ENCODE measurements around the gene STMN1. TPM values are rescaled to one million over a fixed set of nuclear protein-coding genes. Genes with fewer than 3 reads are reported as not detected.

Gene STMN1
- total RNA-seq, 1 donor from 2014 or later = 25.6 TPM

GRCh38 chr1:25900219-25900618, 6.0 kb downstream of the STMN1 start:
- DNase-seq = no peak
- Mint-ChIP-seq H3K9me3 (no peaks in the 10 kb centered on the region), H3K4me1 (peaks cover 16% of the 10 kb centered on the region), H3K4me3 (no peak overlapping the region), H3K27me3 (no peaks in the 10 kb centered on the region), H3K27ac (no peak overlapping the region), H3K36me3 (ENCODE audit: low read depth) (peaks cover 25% of the 10 kb centered on the region)
- TF ChIP-seq CTCF (IDR thresholded peaks at IDR 0.05) = no peak
- CTCF ChIA-PET = interaction anchor here (1.8 kb wide), 1 partner anchor 97 kb away, joined by 6 read pairs; the partner anchor contains the start of gene PAFAH2
- no peak for ATAC-seq (ENCODE audit: low read depth)
- POLR2A ChIA-PET = interaction anchor here (0.6 kb wide), 1 partner anchor 30 kb away, joined by 9 read pairs; no protein-coding TSS in a partner anchor
- intact Hi-C loops (cut with micrococcal nuclease) = no loop called here

GRCh38 chr1:25899792-25900191, 6.4 kb downstream of the STMN1 start:
- ATAC-seq (ENCODE audit: low read depth) (no peak), DNase-seq (no peak)
- no peak overlapping the region for H3K4me3 Mint-ChIP-seq
- no peak overlapping the region for H3K27ac Mint-ChIP-seq
- intact Hi-C loops (cut with micrococcal nuclease) = no loop called here
- H3K27me3 Mint-ChIP-seq = no peaks in the 10 kb centered on the region
- H3K4me1 Mint-ChIP-seq = peaks cover 13% of the 10 kb centered on the region
- no peak for TF ChIP-seq CTCF (IDR thresholded peaks at IDR 0.05)
- ChIA-PET CTCF (interaction anchor here (1.8 kb wide), 1 partner anchor 98 kb away, joined by 6 read pairs; the partner anchor contains the start of gene PAFAH2), POLR2A (interaction anchor here (0.6 kb wide), 1 partner anchor 30 kb away, joined by 9 read pairs; no protein-coding TSS in a partner anchor)
- no peaks in the 10 kb centered on the region for H3K9me3 Mint-ChIP-seq
- peaks cover 25% of the 10 kb centered on the region for H3K36me3 Mint-ChIP-seq (ENCODE audit: low read depth)

GRCh38 chr1:25898223-25899015, 7.8 kb downstream of the STMN1 start:
- Mint-ChIP-seq H3K4me3 (no peak overlapping the region), H3K27me3 (no peaks in the 10 kb centered on the region), H3K4me1 (peaks cover 7% of the 10 kb centered on the region), H3K36me3 (ENCODE audit: low read depth) (peaks cover 25% of the 10 kb centered on the region), H3K27ac (no peak overlapping the region), H3K9me3 (no peaks in the 10 kb centered on the region)
- TF ChIP-seq CTCF (IDR thresholded peaks at IDR 0.05) = no peak
- ATAC-seq (ENCODE audit: low read depth) = no peak
- ChIA-PET POLR2A (interaction anchor here (0.5 to 0.6 kb wide), 2 partner anchors 26 to 79 kb away, joined by 6 to 8 read pairs; no protein-coding TSS in a partner anchor), CTCF (interaction anchor here (4.3 kb wide), 1 partner anchor 99 kb away, joined by 94 read pairs; the partner anchor contains the start of gene PAFAH2)
- intact Hi-C loops (cut with micrococcal nuclease) = no loop called here
- no peak for DNase-seq

- ChIA-PET POLR2A (interaction anchor here (0.6 to 0.9 kb wide), 3 partner anchors 26 to 266 kb away, joined by 3 to 8 read pairs (median 5); partner anchors contain the start of gene PAFAH2), CTCF (interaction anchor here (4.3 kb wide), 1 partner anchor 100 kb away, joined by 94 read pairs; the partner anchor contains the start of gene PAFAH2)
- intact Hi-C loops (cut with micrococcal nuclease) = no loop called here
- Mint-ChIP-seq H3K27ac (no peak overlapping the region), H3K27me3 (no peaks in the 10 kb centered on the region), H3K36me3 (ENCODE audit: low read depth) (peaks cover 24% of the 10 kb centered on the region), H3K4me3 (no peak overlapping the region), H3K9me3 (no peaks in the 10 kb centered on the region), H3K4me1 (peaks cover 7% of the 10 kb centered on the region)
- ATAC-seq (ENCODE audit: low read depth) (no peak), DNase-seq (no peak)
- no peak for TF ChIP-seq CTCF (IDR thresholded peaks at IDR 0.05)
Observed at GRCh38 chr1:25897754-25898153, 8.5 kb downstream of the STMN1 start.

- Mint-ChIP-seq H3K27ac (no peak overlapping the region), H3K36me3 (ENCODE audit: low read depth) (peaks cover 18% of the 10 kb centered on the region), H3K9me3 (no peaks in the 10 kb centered on the region), H3K4me3 (no peak overlapping the region), H3K27me3 (no peaks in the 10 kb centered on the region), H3K4me1 (peaks cover 7% of the 10 kb centered on the region)
- DNase-seq = no peak
- intact Hi-C loops (cut with micrococcal nuclease) = no loop called here
- CTCF ChIA-PET = interaction anchor here (0.8 to 4.3 kb wide), 14 partner anchors 8 to 426 kb away, joined by 3 to 94 read pairs (median 4); partner anchors contain the start of genes MTFR1L and PAFAH2
- TF ChIP-seq CTCF (IDR thresholded peaks at IDR 0.05) = no peak
- ATAC-seq (ENCODE audit: low read depth) = no peak
- POLR2A ChIA-PET = interaction anchor here (1.3 to 2.7 kb wide), 4 partner anchors 9 to 101 kb away, joined by 4 to 22 read pairs (median 6); partner anchors contain the start of genes MTFR1L and PAFAH2
Observed at GRCh38 chr1:25896266-25896665, 10.0 kb downstream of the STMN1 start.

Data from activated B cell treated with CpG ODN at 0.5 μM for 24 hours (primary cell).